Stimulated activated CD4-positive, alpha-beta T cell treated with anti-CD3 and anti-CD28 coated beads, Interleukin-1b, Interleukin-23, amount 100 ng/mL, for 24 hours (primary cell): ENCODE data around the gene ZSWIM3.
"Not testable (repeated sequence)": the region's sequence is repeated elsewhere in the genome, so short reads cannot be mapped to it uniquely, and the experiment has no call there.

Experiments
- DNase-seq, 4 experiments: peaks; one replicate each; pipeline ENCODE4 v3.0.0-alpha.2; 2020; ENCODE audit warnings: low read depth in 4 of 4, low spot score in 1 of 4

ZSWIM3 gene

GRCh38 chr20:45857114-45857881, at the start of gene ZSWIM3, which contains the start of gene ACOT8:
ZSWIM3 (plus strand) TSS chr20:45857614; CDS start chr20:45857826, 212 bp downstream.
ACOT8 (minus strand) TSS chr20:45857392; CDS start chr20:45857315, 77 bp downstream.
- peak; percentile 79 to 90 (median 86) for DNase-seq

- DNase-seq: no peak
Observed at GRCh38 chr20:45810191-45810970, 47.0 kb upstream of the ZSWIM3 start.

- peak; percentile 75 to 89 (median 84) for DNase-seq
Observed at GRCh38 chr20:45812157-45813005, 45.0 kb upstream of the ZSWIM3 start, which contains the start of gene UBE2C. UBE2C (plus strand) TSS chr20:45812644; CDS start chr20:45812696, 52 bp downstream.

- DNase-seq: no peak
Observed at GRCh38 chr20:45813006-45813340, 44.4 kb upstream of the ZSWIM3 start.

GRCh38 chr20:45813489-45813888, 43.9 kb upstream of the ZSWIM3 start:
- no peak for DNase-seq

GRCh38 chr20:45814314-45814713, 43.1 kb upstream of the ZSWIM3 start:
- no peak for DNase-seq

- DNase-seq: no peak
Observed at GRCh38 chr20:45816951-45817350, 40.5 kb upstream of the ZSWIM3 start.

- no peak for DNase-seq
Observed at GRCh38 chr20:45817376-45818194, 39.8 kb upstream of the ZSWIM3 start.

- DNase-seq: no peak
Observed at GRCh38 chr20:45818239-45818638, 39.2 kb upstream of the ZSWIM3 start.

- DNase-seq: no peak
Observed at GRCh38 chr20:45819466-45819865, 37.9 kb upstream of the ZSWIM3 start.

GRCh38 chr20:45821947-45822346, 35.5 kb upstream of the ZSWIM3 start:
- DNase-seq: no peak

- DNase-seq: no peak
Observed at GRCh38 chr20:45822857-45823256, 34.6 kb upstream of the ZSWIM3 start.

GRCh38 chr20:45823949-45824835, 33.2 kb upstream of the ZSWIM3 start:
- peak in 2 of 4 experiments; percentile 20 to 29 for DNase-seq

- DNase-seq: no peak
Observed at GRCh38 chr20:45826381-45827019, 30.9 kb upstream of the ZSWIM3 start.

- no peak for DNase-seq
Observed at GRCh38 chr20:45827030-45827652, 30.3 kb upstream of the ZSWIM3 start, which contains the start of gene TNNC2. TNNC2 (minus strand) TSS chr20:45827312; CDS start chr20:45827248, 64 bp downstream.

GRCh38 chr20:45827712-45828111, 29.7 kb upstream of the ZSWIM3 start:
- no peak for DNase-seq

- no peak for DNase-seq
Observed at GRCh38 chr20:45828589-45828988, 28.8 kb upstream of the ZSWIM3 start.

- not testable (repeated sequence) for DNase-seq
Observed at GRCh38 chr20:45829673-45830106, 27.7 kb upstream of the ZSWIM3 start.
